ENCODE data around the gene ZNF750. TPM values are rescaled to one million over a fixed set of nuclear protein-coding genes. Genes with fewer than 3 reads are reported as not detected.

The ZNF750 gene
- polyA plus RNA-seq, 1 donor (not counting 4 experiments of a cell fraction or from before 2014, with no cell fraction given): 5.5 TPM

DNA sequence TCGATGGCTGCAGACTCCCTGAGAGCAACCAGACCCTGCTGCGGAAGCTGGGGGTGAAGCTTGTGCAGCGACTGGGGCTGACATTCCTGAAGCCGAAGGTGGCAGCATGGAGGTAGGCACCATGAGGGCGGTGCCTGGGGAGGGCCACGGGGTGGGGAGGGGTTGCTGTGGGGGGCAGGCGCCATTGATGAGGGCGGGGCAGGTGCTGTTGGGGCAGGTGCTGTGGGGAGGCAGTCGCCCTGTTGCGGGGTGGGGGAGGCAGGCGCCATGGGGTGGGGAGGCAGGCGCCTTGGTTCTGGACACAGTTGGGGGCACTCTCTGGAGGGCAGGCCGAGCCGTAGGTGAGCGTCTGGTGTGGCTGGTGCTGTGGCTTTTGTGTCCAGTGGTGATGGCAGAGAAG lies 38.9 kb downstream of the ZNF750 start:
- H3K4me3 ChIP-seq (ENCODE audit: control insufficient read depth in 2 of 3, extremely low read depth in 1 of 3, insufficient read depth in 2 of 3, low read depth in 1 of 3, low read length in 3 of 3): no peak overlapping the region
- H3K9me1 ChIP-seq (ENCODE audit: control insufficient read depth, extremely low read depth, insufficient read depth, low read length): no peaks in the 10 kb centered on the region
- peaks cover 30% of the 10 kb centered on the region for H3K79me2 ChIP-seq (ENCODE audit: control insufficient read depth, insufficient read depth, low read length)
- no peak overlapping the region for H2AFZ ChIP-seq (ENCODE audit: control insufficient read depth, low read length)
- H3K4me2 ChIP-seq (ENCODE audit: control insufficient read depth, extremely low read depth, insufficient read depth, low read depth, low read length): no peak overlapping the region
- no peaks in the 10 kb centered on the region for H3K9me3 ChIP-seq (ENCODE audit: control insufficient read depth, low read depth, low read length)
- H3K36me3 ChIP-seq (ENCODE audit: control insufficient read depth in 2 of 2, extremely low read depth in 1 of 2, insufficient read depth in 2 of 2, low read length in 2 of 2): peaks cover 5 to 20% of the 10 kb centered on the region in 2 experiments
- H3K27me3 ChIP-seq (ENCODE audit: control insufficient read depth, extremely low read depth, insufficient read depth, low read length): no peaks in the 10 kb centered on the region
- TF ChIP-seq EZH2 (IDR thresholded peaks at IDR 0.05; ENCODE audit: low read length): no peak
- TF ChIP-seq, protein P1, sequence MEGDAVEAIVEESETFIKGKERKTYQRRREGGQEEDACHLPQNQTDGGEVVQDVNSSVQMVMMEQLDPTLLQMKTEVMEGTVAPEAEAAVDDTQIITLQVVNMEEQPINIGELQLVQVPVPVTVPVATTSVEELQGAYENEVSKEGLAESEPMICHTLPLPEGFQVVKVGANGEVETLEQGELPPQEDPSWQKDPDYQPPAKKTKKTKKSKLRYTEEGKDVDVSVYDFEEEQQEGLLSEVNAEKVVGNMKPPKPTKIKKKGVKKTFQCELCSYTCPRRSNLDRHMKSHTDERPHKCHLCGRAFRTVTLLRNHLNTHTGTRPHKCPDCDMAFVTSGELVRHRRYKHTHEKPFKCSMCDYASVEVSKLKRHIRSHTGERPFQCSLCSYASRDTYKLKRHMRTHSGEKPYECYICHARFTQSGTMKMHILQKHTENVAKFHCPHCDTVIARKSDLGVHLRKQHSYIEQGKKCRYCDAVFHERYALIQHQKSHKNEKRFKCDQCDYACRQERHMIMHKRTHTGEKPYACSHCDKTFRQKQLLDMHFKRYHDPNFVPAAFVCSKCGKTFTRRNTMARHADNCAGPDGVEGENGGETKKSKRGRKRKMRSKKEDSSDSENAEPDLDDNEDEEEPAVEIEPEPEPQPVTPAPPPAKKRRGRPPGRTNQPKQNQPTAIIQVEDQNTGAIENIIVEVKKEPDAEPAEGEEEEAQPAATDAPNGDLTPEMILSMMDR (optimal IDR thresholded peaks at IDR 0.05 in 1 of 3, IDR thresholded peaks at IDR 0.05 in 1 of 3, conservative IDR thresholded peaks at IDR 0.05 in 1 of 3; ENCODE audit: extremely low read depth in 1 of 3, insufficient read depth in 2 of 3, low read length in 3 of 3): no peak
- FAIRE-seq (no peak), DNase-seq (ENCODE audit: low read depth, low spot score) (no peak)
- no peak overlapping the region for H3K27ac ChIP-seq (ENCODE audit: control insufficient read depth, insufficient read depth, low read length)
- no peaks in the 10 kb centered on the region for H3K4me1 ChIP-seq (ENCODE audit: control insufficient read depth, extremely low read depth, insufficient read depth, low read length)
- H3K9ac ChIP-seq (ENCODE audit: control insufficient read depth, extremely low read depth, insufficient read depth, low read length): no peak overlapping the region
- dilution Hi-C loops (cut with MboI; ENCODE audit: extremely low pct_ligation_motif_present, low sequenced_read_pairs): no loop called here
- peaks cover 7% of the 10 kb centered on the region for H4K20me1 ChIP-seq (ENCODE audit: control insufficient read depth, extremely low read depth, insufficient read depth, low read length)

DNA sequence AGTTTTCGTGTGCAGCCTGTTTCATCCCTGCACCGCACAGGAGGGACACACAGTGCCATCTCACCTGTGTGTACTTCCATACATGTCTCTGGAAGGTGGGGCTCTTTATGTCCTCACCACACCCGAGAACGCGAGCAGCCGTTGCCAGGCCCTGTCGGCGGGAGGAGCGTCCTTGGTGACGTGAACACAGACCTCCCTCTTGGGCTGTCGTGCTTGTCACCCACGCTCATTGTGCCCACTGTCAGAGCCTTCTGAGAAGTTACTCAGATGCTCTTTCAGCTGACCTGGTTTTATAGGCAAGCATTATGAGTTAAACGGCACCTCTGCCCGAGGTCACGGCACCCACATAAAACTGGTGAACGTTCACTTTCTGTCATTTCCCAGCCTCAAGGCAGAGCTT lies 40.2 kb downstream of the ZNF750 start:
- dilution Hi-C loops (cut with MboI; ENCODE audit: extremely low pct_ligation_motif_present, low sequenced_read_pairs): no loop called here
- Histone ChIP-seq H3K4me3 (ENCODE audit: control insufficient read depth in 2 of 3, extremely low read depth in 1 of 3, insufficient read depth in 2 of 3, low read depth in 1 of 3, low read length in 3 of 3) (no peak overlapping the region), H4K20me1 (ENCODE audit: control insufficient read depth, extremely low read depth, insufficient read depth, low read length) (peaks cover 8% of the 10 kb centered on the region), H3K4me2 (ENCODE audit: control insufficient read depth, extremely low read depth, insufficient read depth, low read depth, low read length) (no peak overlapping the region), H3K27ac (ENCODE audit: control insufficient read depth, insufficient read depth, low read length) (no peak overlapping the region), H3K4me1 (ENCODE audit: control insufficient read depth, extremely low read depth, insufficient read depth, low read length) (no peaks in the 10 kb centered on the region), H3K9me1 (ENCODE audit: control insufficient read depth, extremely low read depth, insufficient read depth, low read length) (no peaks in the 10 kb centered on the region), H3K27me3 (ENCODE audit: control insufficient read depth, extremely low read depth, insufficient read depth, low read length) (no peaks in the 10 kb centered on the region), H3K9ac (ENCODE audit: control insufficient read depth, extremely low read depth, insufficient read depth, low read length) (no peak overlapping the region), H3K79me2 (ENCODE audit: control insufficient read depth, insufficient read depth, low read length) (peaks cover 33% of the 10 kb centered on the region), H2AFZ (ENCODE audit: control insufficient read depth, low read length) (no peak overlapping the region), H3K36me3 (ENCODE audit: control insufficient read depth in 2 of 2, extremely low read depth in 1 of 2, insufficient read depth in 2 of 2, low read length in 2 of 2) (peaks cover 6 to 23% of the 10 kb centered on the region in 2 experiments), H3K9me3 (ENCODE audit: control insufficient read depth, low read depth, low read length) (no peaks in the 10 kb centered on the region)
- DNase-seq (ENCODE audit: low read depth, low spot score): no peak
- no peak for TF ChIP-seq EZH2 (IDR thresholded peaks at IDR 0.05; ENCODE audit: low read length)
- TF ChIP-seq, protein P1 (optimal IDR thresholded peaks at IDR 0.05 in 1 of 3, IDR thresholded peaks at IDR 0.05 in 1 of 3, conservative IDR thresholded peaks at IDR 0.05 in 1 of 3; ENCODE audit: extremely low read depth in 1 of 3, insufficient read depth in 2 of 3, low read length in 3 of 3): no peak
- FAIRE-seq: no peak

Measured in keratinocyte (primary cell).